Cardiac muscle cell (in vitro differentiated cells and primary cell): ENCODE results near the gene C7orf33. TPM values are rescaled to one million over a fixed set of nuclear protein-coding genes. Genes with fewer than 3 reads are reported as not detected.

Experiments
- DNase-seq, 2 donors: peaks; one replicate each; pipeline versions ENCODE4 v3.0.0 to v3.0.0-alpha.2; 2010 to 2017; ENCODE audit warnings: low read depth in 1 of 2, low spot score in 1 of 2
- H3K27ac ChIP-seq: fragments of 200-600 bp; sonication (generic); 2 replicates; pipeline ENCODE4 v1.5.1; 2016
- H3K27me3 ChIP-seq: fragments of 200-600 bp; sonication (generic); 2 replicates; pipeline ENCODE4 v1.6.0; 2016; ENCODE audit warnings: control low read depth
- H3K36me3 ChIP-seq: fragments of 200-600 bp; sonication (generic); 2 replicates; pipeline ENCODE4 v1.5.1; 2016; ENCODE audit warnings: control low read depth
- H3K4me1 ChIP-seq: fragments of 200-600 bp; sonication (generic); 2 replicates; pipeline ENCODE4 v1.8.1; 2017; ENCODE audit warnings: low read depth, mild to moderate bottlenecking, mixed run types
- H3K4me3 ChIP-seq: fragments of 200-600 bp; sonication (generic); 2 replicates; pipeline ENCODE4 v1.5.1; 2016; ENCODE audit warnings: mild to moderate bottlenecking
- H3K9me3 ChIP-seq: fragments of 200-600 bp; sonication (generic); 2 replicates; pipeline ENCODE4 v1.5.1; 2017; ENCODE audit warnings: low read depth, mild to moderate bottlenecking, control low read depth
- CTCF ChIP-seq: IDR thresholded peaks from 2 replicates; pipeline ENCODE4 v1.5.1; 2012; ENCODE audit warnings: low read depth, mild to moderate bottlenecking, low read length
- polyA plus RNA-seq: library from polyadenylated mRNA; unstranded; fragments of >200 nt; fragmentation: Nextera tagmentation; extraction: Ambion mirVana; gene quantifications from 2 replicates; pipeline ENCODE4 v1.2.1, GENCODE V29; 2016
- total RNA-seq: library from RNA; depleted of rRNA; stranded (reverse); fragments of >200 nt; gene quantifications from 2 replicates; pipeline ENCODE4 v1.2.3, GENCODE V29; 2016

Gene C7orf33
- total and polyA plus RNA-seq, 2 experiments from 2014 or later = not detected

GRCh38 chr7:148650232-148650858, 59.8 kb downstream of the C7orf33 start:
- DNase-seq = peak; percentile 12 to 62
- Histone ChIP-seq H3K4me3 (no peak overlapping the region), H3K9me3 (no peaks in the 10 kb centered on the region), H3K36me3 (no peaks in the 10 kb centered on the region), H3K4me1 (no peaks in the 10 kb centered on the region), H3K27ac (no peak overlapping the region), H3K27me3 (no peaks in the 10 kb centered on the region)
- TF ChIP-seq CTCF = no peak

GRCh38 chr7:148652773-148653172, 62.2 kb downstream of the C7orf33 start:
- no peak overlapping the region for H3K27ac ChIP-seq

GRCh38 chr7:148657929-148658328, 67.4 kb downstream of the C7orf33 start:
- no peaks in the 10 kb centered on the region for H3K27me3 ChIP-seq
- no peak overlapping the region for H3K27ac ChIP-seq
- no peak for TF ChIP-seq CTCF
- no peaks in the 10 kb centered on the region for H3K4me1 ChIP-seq
- H3K9me3 ChIP-seq = no peaks in the 10 kb centered on the region
- no peak for DNase-seq
- no peaks in the 10 kb centered on the region for H3K36me3 ChIP-seq
- H3K4me3 ChIP-seq = no peak overlapping the region

More at GRCh38 chr7:148652773-148653172, 62.2 kb downstream of the C7orf33 start:
- TF ChIP-seq CTCF = no peak
- H3K9me3 ChIP-seq = no peaks in the 10 kb centered on the region
- no peak overlapping the region for H3K4me3 ChIP-seq
- H3K27me3 ChIP-seq = no peaks in the 10 kb centered on the region
- no peak for DNase-seq
- H3K4me1 ChIP-seq = no peaks in the 10 kb centered on the region
- H3K36me3 ChIP-seq = no peaks in the 10 kb centered on the region

- Histone ChIP-seq H3K27me3 (no peaks in the 10 kb centered on the region), H3K4me1 (no peaks in the 10 kb centered on the region), H3K36me3 (no peaks in the 10 kb centered on the region), H3K27ac (no peak overlapping the region), H3K4me3 (no peak overlapping the region), H3K9me3 (no peaks in the 10 kb centered on the region)
- no peak for DNase-seq
- TF ChIP-seq CTCF = no peak
These were observed 70.9 kb downstream of the C7orf33 start for GRCh38 chr7:148661471-148661870.

GRCh38 chr7:148662646-148663045, 72.1 kb downstream of the C7orf33 start:
- no peaks in the 10 kb centered on the region for H3K36me3 ChIP-seq
- no peaks in the 10 kb centered on the region for H3K9me3 ChIP-seq
- TF ChIP-seq CTCF = no peak
- H3K27me3 ChIP-seq = no peaks in the 10 kb centered on the region
- peak in 1 of 2 donors; percentile 33 for DNase-seq
- H3K27ac ChIP-seq = no peak overlapping the region
- no peaks in the 10 kb centered on the region for H3K4me1 ChIP-seq
- H3K4me3 ChIP-seq = no peak overlapping the region
